Measurements from ENCODE around the gene MC4R. TPM values are rescaled to one million over a fixed set of nuclear protein-coding genes. Genes with fewer than 3 reads are reported as not detected.

Gene MC4R
- polyA plus RNA-seq = not detected in 2 replicates

DNA sequence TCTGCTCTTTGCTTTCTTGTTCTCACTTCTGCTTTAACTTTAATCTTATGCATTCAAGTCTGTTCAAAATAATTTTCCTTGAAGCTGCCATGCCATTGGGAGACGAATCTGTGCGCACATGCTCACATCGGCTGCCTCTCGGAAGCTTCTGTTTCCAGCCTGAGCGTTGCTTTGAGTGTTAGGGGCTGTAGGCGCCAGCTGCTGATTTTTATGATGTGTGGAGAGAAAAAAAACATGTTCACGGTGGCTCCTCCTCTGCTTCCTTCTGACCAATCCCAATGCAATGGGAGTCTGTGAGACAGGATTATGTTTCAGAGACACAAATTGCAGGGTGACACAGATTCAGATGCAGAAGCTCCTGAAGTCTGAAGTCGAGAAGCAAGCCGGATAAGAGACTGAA is at the start of gene MC4R:
Gene MC4R (minus strand): TSS at position 180 of the 400 bp plus-strand sequence. CDS start 426 bp downstream, outside the sequence.

Measured in Purkinje cell (primary cell).